Head of caudate nucleus (tissue), 42 donors: ENCODE data around the gene TDRD6.
"Not testable (repeated sequence)": the region's sequence is repeated elsewhere in the genome, so short reads cannot be mapped to it uniquely, and the experiment has no call there.

Source experiments
- DNase-seq, 42 donors: peaks; one replicate each; pipeline versions ENCODE4 v3.0.0 to v3.0.0-alpha.2; 2020 to 2021; ENCODE audit warnings: mixed read lengths in 7 of 42
- intact Hi-C: fragments of 100-400 bp; cut with DNase I; formaldehyde crosslinking; loops from one replicate; pipeline ENCODE4 v1.15.0; 2022

Gene TDRD6

GRCh38 chr6:46687619-46688097 is at the start of gene TDRD6:
Gene TDRD6 (plus strand): TSS chr6:46687885. CDS start chr6:46688129, 244 bp downstream.
- intact Hi-C loops, result no loop called here
- DNase-seq, result no peak

DNA sequence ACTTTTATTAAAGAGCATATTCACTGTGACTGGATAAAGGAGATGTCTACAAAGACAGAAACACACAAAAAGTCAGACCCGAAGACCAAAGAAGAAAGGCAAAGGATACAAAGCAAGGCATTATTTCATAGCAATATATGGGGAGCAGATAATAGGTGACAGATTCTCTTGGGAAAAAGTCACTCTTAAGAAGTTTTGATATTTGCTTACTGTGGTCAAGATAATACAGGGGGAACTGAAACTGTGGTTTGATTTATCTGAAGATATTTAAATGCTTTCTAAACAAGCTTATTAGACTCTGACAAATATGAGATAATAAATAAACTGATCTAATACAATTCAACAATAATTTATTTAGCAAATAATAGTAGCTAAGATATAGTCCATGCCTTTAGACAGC is 49.8 kb upstream of the TDRD6 start:
- intact Hi-C loops, result no loop called here
- DNase-seq, result no peak

DNA sequence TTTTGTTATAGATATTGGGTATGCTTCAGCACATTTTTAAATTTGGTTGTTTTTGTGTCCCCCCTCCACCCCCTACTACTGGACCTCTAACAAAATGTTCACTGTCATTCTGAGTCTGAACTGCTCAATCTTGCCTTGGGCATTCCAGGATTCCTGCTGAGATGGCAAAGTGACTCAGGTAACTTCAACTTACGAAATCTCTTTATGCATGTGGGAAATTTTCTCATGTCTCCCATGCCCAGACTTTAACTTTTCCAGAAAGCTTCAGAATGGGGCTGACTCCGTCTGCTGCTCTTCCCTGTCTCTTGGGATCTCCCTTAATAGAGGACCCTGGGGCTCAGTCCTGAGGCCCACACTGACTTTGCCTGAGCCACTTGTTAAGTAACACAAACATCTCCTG is 49.0 kb upstream of the TDRD6 start:
- no peak for DNase-seq
- intact Hi-C loops, result no loop called here

DNA sequence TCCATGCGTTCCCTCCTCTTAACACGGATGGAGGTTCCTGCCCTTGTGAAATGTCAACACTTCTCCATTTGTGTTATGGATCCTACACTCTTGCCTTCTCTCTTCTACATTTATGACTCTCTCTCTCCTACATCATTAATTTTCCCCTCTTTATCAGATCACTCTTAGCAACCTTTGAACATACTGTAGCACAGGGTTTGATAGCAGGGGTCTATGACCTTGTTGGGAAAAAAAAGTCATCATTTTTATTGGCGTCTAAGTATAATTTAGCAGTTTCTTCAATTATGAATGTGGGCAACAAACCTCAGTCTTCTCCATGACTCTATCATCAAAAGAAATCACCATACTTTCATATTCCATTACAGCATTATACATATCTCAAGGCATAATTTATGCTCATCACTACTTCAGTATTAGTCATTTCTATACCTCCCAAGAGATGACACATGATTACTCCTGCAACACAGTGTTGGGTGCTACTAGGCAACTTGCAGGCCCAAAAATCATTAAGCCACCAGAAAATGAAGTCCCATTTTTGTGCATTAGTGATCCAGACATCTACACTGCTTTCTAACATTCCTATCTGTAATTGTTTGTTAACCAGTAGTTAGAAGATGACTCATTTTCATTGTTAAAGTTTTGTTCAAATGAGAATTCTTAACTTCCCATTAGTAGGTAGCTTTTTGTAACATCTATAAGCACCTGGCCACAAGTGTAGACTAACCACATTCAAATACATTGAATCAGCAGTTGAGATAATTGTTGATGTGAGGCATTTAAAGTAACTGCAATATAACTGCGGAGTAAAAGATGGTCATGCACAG is 44.5 kb upstream of the TDRD6 start:
- intact Hi-C loops, result no loop called here
- no peak for DNase-seq

DNA sequence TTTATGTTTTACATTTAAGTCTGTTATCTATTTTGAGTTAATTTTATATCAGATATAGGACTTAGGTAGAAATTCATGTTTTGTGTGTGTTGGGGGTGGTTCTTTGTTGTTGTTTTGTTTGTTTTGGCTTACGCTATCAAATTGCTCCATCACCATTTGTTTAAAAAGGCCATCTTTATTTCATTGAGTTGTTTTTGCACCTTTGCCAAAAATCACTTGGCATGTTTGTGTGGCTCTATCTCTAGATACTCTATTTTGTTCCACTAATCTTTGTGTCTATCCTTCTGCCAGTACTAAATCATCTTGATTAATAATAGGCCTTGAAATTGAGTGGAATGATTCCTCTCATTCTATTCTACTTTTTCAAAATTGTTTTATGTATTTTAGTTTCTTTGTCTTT is 42.4 kb upstream of the TDRD6 start:
- DNase-seq, result no peak
- intact Hi-C loops, result no loop called here

- DNase-seq, intact Hi-C loops: not testable (repeated sequence)
Observed at GRCh38 chr6:46648108-46648507, 39.6 kb upstream of the TDRD6 start.

GRCh38 chr6:46648869-46649492 is 38.7 kb upstream of the TDRD6 start:
- intact Hi-C loops, result no loop called here
- no peak for DNase-seq

- intact Hi-C loops, result no loop called here
- no peak for DNase-seq
Observed at GRCh38 chr6:46651006-46651405, 36.7 kb upstream of the TDRD6 start.

GRCh38 chr6:46651816-46652215 is 35.9 kb upstream of the TDRD6 start:
- intact Hi-C loops, result no loop called here
- DNase-seq, result no peak

GRCh38 chr6:46652232-46652602 is 35.5 kb upstream of the TDRD6 start:
- no peak for DNase-seq
- intact Hi-C loops, result no loop called here

GRCh38 chr6:46652603-46653438 is 34.9 kb upstream of the TDRD6 start, which contains the start of the genes CYP39A1 and SLC25A27:
Gene CYP39A1 (minus strand): TSS chr6:46652818. CDS start chr6:46652582, 236 bp downstream.
Gene SLC25A27 (plus strand): TSS chr6:46652975. CDS start chr6:46653193, 218 bp downstream.
- DNase-seq, result peak; percentile 93 to 99 (median 98)
- intact Hi-C loops, result no loop called here

DNA sequence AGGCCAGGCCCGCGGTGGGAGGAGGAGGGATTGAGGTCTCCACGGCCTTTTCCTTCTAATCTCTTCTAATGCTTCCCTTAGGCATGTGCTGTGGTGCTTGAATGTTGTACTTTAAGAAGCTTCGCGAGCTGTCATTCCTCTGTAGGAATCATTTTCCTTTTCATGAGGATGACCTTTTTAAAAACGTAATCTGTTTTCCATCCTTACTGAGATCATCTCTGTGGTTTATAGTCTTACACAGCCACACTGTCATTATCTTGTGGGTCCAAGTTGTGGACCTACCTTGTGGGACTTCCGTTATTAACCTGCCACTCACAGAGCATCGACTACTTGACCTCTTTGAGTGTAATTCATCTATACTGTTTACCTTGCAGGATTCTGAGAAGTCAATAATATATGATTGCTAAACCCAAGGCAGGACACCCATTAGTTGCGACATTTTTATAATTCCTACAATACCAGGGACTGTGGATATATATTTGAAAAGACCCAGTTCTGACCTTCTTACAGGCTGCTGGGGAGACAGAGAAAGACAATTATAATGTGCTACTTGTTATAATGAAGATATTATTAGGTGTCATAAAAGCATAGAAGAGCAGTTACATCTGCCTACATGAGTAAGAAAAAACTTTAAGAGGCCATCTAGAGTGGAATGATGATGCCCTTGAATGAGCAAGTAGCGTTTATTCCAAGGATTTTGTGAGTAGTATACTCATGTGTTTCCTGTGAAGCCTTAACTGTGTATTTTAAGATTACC is 34.1 kb upstream of the TDRD6 start:
- intact Hi-C loops, result no loop called here
- DNase-seq, result no peak

GRCh38 chr6:46655803-46656202 is 31.9 kb upstream of the TDRD6 start:
- intact Hi-C loops, result no loop called here
- peak in 20 of 42 donors; percentile 7 to 60 (median 33) for DNase-seq

GRCh38 chr6:46657642-46658041 is 30.0 kb upstream of the TDRD6 start:
- intact Hi-C loops, result no loop called here
- no peak for DNase-seq

DNA sequence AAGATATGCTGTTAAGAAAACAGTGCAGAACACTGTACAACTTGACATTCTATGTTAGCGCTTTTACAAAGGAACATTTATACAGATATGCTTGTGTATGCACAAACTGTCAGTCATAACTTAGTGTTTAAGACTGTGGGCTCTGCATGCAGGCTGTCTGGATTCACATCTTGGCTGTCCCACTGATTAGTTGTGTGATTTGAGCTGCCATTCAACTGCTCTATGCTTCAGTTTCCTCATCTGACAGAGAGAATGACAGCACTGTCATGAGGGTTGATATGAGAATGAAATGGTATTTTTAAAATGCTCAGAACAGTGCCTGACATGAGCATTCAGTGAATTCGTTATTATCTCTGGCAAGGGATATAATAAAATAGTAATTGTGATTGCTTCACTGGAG is 26.2 kb upstream of the TDRD6 start:
- DNase-seq, result peak in 1 of 42 donors; percentile 4
- intact Hi-C loops, result no loop called here

- DNase-seq, result no peak
- intact Hi-C loops, result no loop called here
Observed at GRCh38 chr6:46667377-46667776, 20.3 kb upstream of the TDRD6 start.

- intact Hi-C loops, result no loop called here
- DNase-seq, result peak in 2 of 42 donors; percentile 3 to 16
Observed at GRCh38 chr6:46674410-46674809, 13.3 kb upstream of the TDRD6 start.

DNA sequence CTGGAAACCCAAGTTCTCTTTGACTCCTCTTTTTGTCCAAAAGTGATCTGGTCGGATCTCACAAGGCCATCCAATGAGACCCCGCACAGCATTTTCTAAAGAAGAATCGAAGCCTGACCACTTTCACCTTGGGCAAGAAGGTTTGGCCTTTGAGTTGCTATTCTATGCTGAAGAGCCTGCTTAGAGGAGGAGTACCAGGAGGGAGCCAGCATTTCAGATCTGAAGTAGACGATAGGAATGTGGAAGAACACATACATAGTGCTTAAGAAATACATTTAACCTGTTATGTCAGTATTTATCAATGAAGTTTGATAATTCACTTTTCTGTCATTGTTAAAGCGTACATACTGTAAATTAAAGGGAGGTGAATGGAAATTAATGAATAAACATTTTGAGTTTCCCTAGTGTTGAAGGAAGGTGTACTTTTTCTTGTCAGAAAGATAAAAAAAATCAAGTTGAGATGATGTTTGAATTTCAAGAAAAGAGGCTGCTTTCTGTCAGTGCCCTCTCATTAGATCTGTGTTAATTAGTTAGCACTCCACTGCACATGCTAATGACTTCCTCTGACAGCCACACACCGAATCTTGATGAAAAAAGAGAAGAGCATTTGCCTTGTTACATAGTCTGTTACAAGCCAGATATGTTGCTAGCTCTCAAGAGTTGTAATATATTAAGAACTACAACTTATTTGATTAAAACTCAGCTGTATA is 10.9 kb upstream of the TDRD6 start:
- DNase-seq, result no peak
- intact Hi-C loops, result no loop called here
